ENCODE results near the gene RBMS1. TPM values are rescaled to one million over a fixed set of nuclear protein-coding genes. Genes with fewer than 3 reads are reported as not detected.

Gene RBMS1
- total RNA-seq, 1 experiment from 2014 or later, result 77.5 TPM

GRCh38 chr2:160232905-160233475, 260.6 kb downstream of the RBMS1 start:
- no peak overlapping the region for H3K4me3 Mint-ChIP-seq
- no peak for DNase-seq

More at GRCh38 chr2:160232905-160233475, 260.6 kb downstream of the RBMS1 start:
- no CpG with 5 or more reads among the region's 3 CpGs for WGBS (ENCODE audit: extremely low coverage, insufficient read length, low lambda C conversion rate)
- Histone ChIP-seq H3K9me3 (ENCODE audit: control insufficient read depth, low read depth, low read length) (no peaks in the 10 kb centered on the region), H2BK15ac (ENCODE audit: low read depth, low read length) (no peak overlapping the region), H3K4ac (ENCODE audit: low read depth, low read length) (no peak overlapping the region), H3K23me2 (ENCODE audit: insufficient read length, low read depth, low read length, poor library complexity, severe bottlenecking) (no peaks in the 10 kb centered on the region), H4K20me1 (ENCODE audit: control insufficient read depth, insufficient read depth, insufficient read length) (no peaks in the 10 kb centered on the region), H2BK120ac (ENCODE audit: low read depth, low read length, poor library complexity, severe bottlenecking) (no peak overlapping the region), H3K9ac (ENCODE audit: extremely low read depth, insufficient read length, low read length) (no peak overlapping the region), H3K56ac (ENCODE audit: insufficient read length, low read depth, low read length) (no peak overlapping the region), H2BK5ac (ENCODE audit: insufficient read length, low read length) (no peak overlapping the region), H3K14ac (ENCODE audit: insufficient read depth, low read length) (no peak overlapping the region), H3K27me3 (ENCODE audit: insufficient read depth, low read length) (no peaks in the 10 kb centered on the region), H3K18ac (ENCODE audit: insufficient read length, low read depth, low read length) (no peak overlapping the region), H2AFZ (ENCODE audit: low read length) (no peak overlapping the region), H3K79me2 (ENCODE audit: insufficient read depth, low read length) (no peaks in the 10 kb centered on the region), H3K4me2 (ENCODE audit: insufficient read depth, insufficient read length, low read length) (no peak overlapping the region), H4K91ac (ENCODE audit: insufficient read length, low read depth, low read length) (no peak overlapping the region), H2BK12ac (ENCODE audit: insufficient read length, low read depth, low read length) (no peak overlapping the region), H4K8ac (replicated peaks; ENCODE audit: insufficient read length, low read depth, low read length) (no peak overlapping the region), H3K4me1 (ENCODE audit: insufficient read depth, low read length) (no peaks in the 10 kb centered on the region), H3T11ph (ENCODE audit: low read length) (no peak overlapping the region), H3K27ac (ENCODE audit: insufficient read length, low read depth, low read length) (no peak overlapping the region), H3K79me1 (ENCODE audit: insufficient read depth, low read depth, low read length, poor library complexity, severe bottlenecking) (no peaks in the 10 kb centered on the region), H2BK20ac (ENCODE audit: low read depth, low read length, poor library complexity, severe bottlenecking) (no peak overlapping the region), H3K23ac (ENCODE audit: insufficient read length, low read depth, low read length) (no peak overlapping the region), H4K5ac (ENCODE audit: insufficient read length, low read depth, low read length) (no peak overlapping the region), H2AK5ac (ENCODE audit: insufficient read length, low read length) (no peak overlapping the region)
- no peaks in the 10 kb centered on the region for H3K4me1 Mint-ChIP-seq
- H3K9me3 Mint-ChIP-seq, result no peaks in the 10 kb centered on the region
- H3K36me3 Mint-ChIP-seq (ENCODE audit: insufficient read depth in 1 of 3, low read depth in 3 of 3), result no peaks in the 10 kb centered on the region
- TF ChIP-seq CTCF (conservative IDR thresholded peaks at IDR 0.05), result no peak
- H3K27me3 Mint-ChIP-seq (ENCODE audit: low read depth), result peaks cover 1% of the 10 kb centered on the region; the same call in 1 of the 2 replicates
- no peak overlapping the region for H3K27ac Mint-ChIP-seq

Measured in H9 (cell line).